ENCODE measurements around the gene BTF3. TPM values are rescaled to one million over a fixed set of nuclear protein-coding genes. Genes with fewer than 3 reads are reported as not detected.

The BTF3 gene
- total and polyA plus RNA-seq, 9 of the 15 experiments (the other 6 are each of a cell fraction or from before 2014, with no cell fraction given): 534 to 1,637 (median 848) TPM

GRCh38 chr5:73499756-73500155 is 1.5 kb downstream of the BTF3 start:
- Histone ChIP-seq H3K36me3 (ENCODE audit: control insufficient read depth, insufficient read depth, low read length) (peaks cover 56% of the 10 kb centered on the region), H2AFZ (ENCODE audit: low read depth, low read length) (no peak overlapping the region), H4K20me1 (replicated peaks; ENCODE audit: control insufficient read depth, insufficient read depth, low read length) (peaks cover 9% of the 10 kb centered on the region; the same call in 1 of the 2 replicates), H3K79me2 (ENCODE audit: control insufficient read depth, insufficient read depth, low read length) (peaks cover 63% of the 10 kb centered on the region), H3K27ac (ENCODE audit: extremely low read depth, low read depth, low read length) (peak overlapping the region; percentile 17; the same call in 2 of the 3 replicates), H3K9ac (ENCODE audit: insufficient read depth in 1 of 2, low read depth in 2 of 2, low read length in 2 of 2) (peak overlapping the region in 1 of 2 experiments; percentile 99; a peak in 2 of 4 replicates), H3K9me1 (ENCODE audit: control insufficient read depth, insufficient read depth, low read length) (no peaks in the 10 kb centered on the region), H3K4me1 (replicated peaks in 1 of 2; ENCODE audit: control insufficient read depth in 2 of 2, insufficient read depth in 2 of 2, low read length in 2 of 2) (peaks cover 3% of the 10 kb centered on the region in 2 experiments; a peak in 4 of 5 replicates), H3K9me3 (replicated peaks; ENCODE audit: control insufficient read depth, insufficient read depth, low read depth, low read length) (no peaks in the 10 kb centered on the region), H3K4me2 (ENCODE audit: insufficient read depth, low read length) (peak overlapping the region; percentile 85), H3K27me3 (ENCODE audit: control insufficient read depth in 2 of 2, insufficient read depth in 2 of 2, low read length in 2 of 2) (no peaks in the 10 kb centered on the region), H3K4me3 (peak overlapping the region; percentile 93)
- ATAC-seq: no peak
- no peak for TF ChIP-seq SMAD2 (IDR thresholded peaks at IDR 0.05; ENCODE audit: low read depth, low read length)
- TF ChIP-seq POLR2H (tag; IDR thresholded peaks at IDR 0.05; ENCODE audit: low read depth): 0 out of 2 replicates have a peak, but pooled peaks have one; percentile 41
- ChIA-PET POLR2A (interaction anchor here (2.0 to 3.4 kb wide), 4 partner anchors 8 to 13 kb away, joined by 7 to 29 read pairs (median 12); no protein-coding TSS in a partner anchor), CTCF (ENCODE audit: low intra/inter-chr PET ratio) (no interaction called here)
- 9% methylated on average over 2 of the region's 2 CpGs for WGBS (ENCODE audit: insufficient coverage, low coverage, missing lambda C conversion rate)
- intact Hi-C loops (cut with micrococcal nuclease) (loop anchor here (5.0 kb wide), 1 partner anchor 47 kb away; no protein-coding TSS in a partner anchor), in situ Hi-C loops (cut with MboI) (no loop called here)
- DNase-seq (ENCODE audit: extremely low read depth in 1 of 4, low spot score in 3 of 4): no peak
- FAIRE-seq: no peak
- TSS peak; percentile 37 for BruUV-seq (replicated peaks)

- 95% methylated on average over 2 of the region's 2 CpGs for WGBS (ENCODE audit: insufficient coverage, low coverage, missing lambda C conversion rate)
- TF ChIP-seq NR4A1 (CRISPR knock-in tag; IDR thresholded peaks at IDR 0.05) (no peak), NR4A1 (tag; IDR thresholded peaks at IDR 0.05) (no peak), IRF2 (CRISPR knock-in tag; IDR thresholded peaks at IDR 0.05) (no peak), ZFP36 (IDR thresholded peaks at IDR 0.05; ENCODE audit: low read depth, low read length, partially characterized antibody) (no peak), ZNF592 (IDR thresholded peaks at IDR 0.05) (no peak), MTA1 (IDR thresholded peaks at IDR 0.05; ENCODE audit: borderline replicate concordance) (no peak), ILF3 (IDR thresholded peaks at IDR 0.05; ENCODE audit: borderline replicate concordance) (no peak), KDM2B (CRISPR knock-in tag; IDR thresholded peaks at IDR 0.05) (no peak), ZNF311 (CRISPR knock-in tag; IDR thresholded peaks at IDR 0.05) (no peak), SUPT5H (IDR thresholded peaks at IDR 0.05) (no peak), MCM7 (IDR thresholded peaks at IDR 0.05) (no peak), ZNF316 (IDR thresholded peaks at IDR 0.05) (no peak)
These were observed 3.2 kb downstream of the BTF3 start for GRCh38 chr5:73501406-73501805.

More at GRCh38 chr5:73501406-73501805, 3.2 kb downstream of the BTF3 start:
- no peaks in the 10 kb centered on the region for H3K9me3 ChIP-seq (replicated peaks; ENCODE audit: control insufficient read depth, insufficient read depth, low read depth, low read length)
- H3K4me3 ChIP-seq: no peak overlapping the region
- H3K4me2 ChIP-seq (ENCODE audit: insufficient read depth, low read length): no peak overlapping the region
- H3K27ac ChIP-seq (ENCODE audit: extremely low read depth, low read depth, low read length): no peak overlapping the region
- FAIRE-seq: no peak
- H3K9me1 ChIP-seq (ENCODE audit: control insufficient read depth, insufficient read depth, low read length): no peaks in the 10 kb centered on the region
- in situ Hi-C loops (cut with MboI) (no loop called here), intact Hi-C loops (cut with micrococcal nuclease) (no loop called here)
- POLR2A ChIA-PET: interaction anchor here (0.8 to 3.4 kb wide), 2 partner anchors 9 to 82 kb away, joined by 3 to 16 read pairs; no protein-coding TSS in a partner anchor
- peaks cover 63% of the 10 kb centered on the region for H3K79me2 ChIP-seq (ENCODE audit: control insufficient read depth, insufficient read depth, low read length)
- peak overlapping the region in 1 of 2 experiments; percentile 99; a peak in 1 of 4 replicates for H3K9ac ChIP-seq (ENCODE audit: insufficient read depth in 1 of 2, low read depth in 2 of 2, low read length in 2 of 2)
- H3K4me1 ChIP-seq (replicated peaks in 1 of 2; ENCODE audit: control insufficient read depth in 2 of 2, insufficient read depth in 2 of 2, low read length in 2 of 2): peaks cover under 1 to 3% of the 10 kb centered on the region in 2 experiments; a peak in 2 of 5 replicates
- H3K27me3 ChIP-seq (ENCODE audit: control insufficient read depth in 2 of 2, insufficient read depth in 2 of 2, low read length in 2 of 2): no peaks in the 10 kb centered on the region
- no peak overlapping the region for H2AFZ ChIP-seq (ENCODE audit: low read depth, low read length)
- CTCF ChIA-PET (ENCODE audit: low intra/inter-chr PET ratio): no interaction called here
- DNase-seq (ENCODE audit: extremely low read depth in 1 of 4, low spot score in 3 of 4): no peak
- BruUV-seq (replicated peaks): no TSS peak
- peaks cover 9% of the 10 kb centered on the region; the same call in 1 of the 2 replicates for H4K20me1 ChIP-seq (replicated peaks; ENCODE audit: control insufficient read depth, insufficient read depth, low read length)
- peaks cover 71% of the 10 kb centered on the region for H3K36me3 ChIP-seq (ENCODE audit: control insufficient read depth, insufficient read depth, low read length)
- no peak for ATAC-seq
